GM18498 (cell line): ENCODE results near the gene MED13L.

ENCODE experiments used
- ATAC-seq: cut with Tn5 transposase; IDR thresholded peaks from one replicate; pipeline ENCODE4 v1.9.1; 2021; ENCODE audit warnings: mild to moderate bottlenecking, moderate library complexity; ENCODE audit not compliant: unreplicated experiment

The MED13L gene

GRCh38 chr12:116277467-116278278, at the start of gene MED13L:
Gene MED13L, minus strand, starts transcription at chr12:116277693. Its CDS starts 562 bp downstream, at chr12:116277131.
- peak; percentile 88 for ATAC-seq

- peak; percentile 93 for ATAC-seq
Observed at GRCh38 chr12:116325336-116325664, 47.8 kb upstream of the MED13L start.

GRCh38 chr12:116324654-116325335, 47.3 kb upstream of the MED13L start:
- peak; percentile 39 for ATAC-seq

GRCh38 chr12:116323406-116324386, 46.2 kb upstream of the MED13L start:
- ATAC-seq: no peak

GRCh38 chr12:116321913-116322312, 44.4 kb upstream of the MED13L start:
- no peak for ATAC-seq

DNA sequence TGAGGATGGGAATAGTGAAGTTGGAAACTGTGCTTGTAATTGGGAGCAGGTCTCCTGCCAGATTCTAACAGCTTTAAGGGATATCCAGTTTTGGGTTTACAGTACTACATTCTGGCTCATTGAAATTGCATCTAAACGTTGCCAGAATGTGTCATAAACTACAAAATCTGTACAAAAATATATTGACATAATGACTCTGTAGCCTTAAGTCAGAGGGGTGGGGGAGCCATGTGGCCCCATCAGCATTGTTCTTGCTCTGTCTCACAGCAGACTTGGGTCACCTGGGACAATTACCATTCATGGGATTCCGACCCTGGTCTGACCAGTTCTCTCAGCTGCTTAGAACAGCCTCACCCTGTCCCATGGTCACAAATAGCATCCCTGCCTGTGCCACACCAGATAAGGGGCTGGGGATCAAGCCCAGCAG, 43.3 kb upstream of the MED13L start:
- no peak for ATAC-seq

DNA sequence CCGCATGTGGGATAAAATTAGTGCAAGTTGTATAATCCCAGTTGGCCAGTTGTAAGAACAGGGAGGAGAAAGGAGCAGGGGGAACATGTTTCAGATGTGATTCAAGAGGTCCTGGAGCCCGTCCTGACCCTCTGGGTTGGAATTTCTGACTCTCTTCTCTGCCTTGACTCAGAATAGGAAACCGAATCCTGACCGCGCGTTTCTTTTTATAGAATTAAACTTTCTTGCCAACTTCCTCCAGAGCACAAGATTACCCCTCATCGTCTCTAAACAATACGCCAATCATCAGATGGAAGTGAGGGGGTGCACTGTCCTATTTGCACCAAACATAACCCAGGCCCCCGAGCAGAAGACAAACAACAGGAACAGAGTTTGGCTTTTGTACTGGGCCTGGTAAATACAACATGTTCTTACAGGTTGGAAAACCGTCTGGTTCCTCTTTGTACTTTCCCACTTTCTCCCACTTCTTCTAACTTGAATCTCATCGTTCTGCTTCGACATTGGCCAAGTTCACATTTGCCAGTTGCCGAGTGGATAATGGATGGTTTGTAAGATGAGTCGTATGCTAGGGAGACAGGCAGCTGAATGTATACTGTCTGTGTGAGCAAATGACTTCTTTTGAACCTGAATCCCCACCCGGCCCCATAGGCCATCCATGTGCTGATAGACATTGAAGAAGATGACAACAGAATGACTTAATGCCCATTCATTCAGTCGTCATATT, 42.6 kb upstream of the MED13L start:
- no peak for ATAC-seq

DNA sequence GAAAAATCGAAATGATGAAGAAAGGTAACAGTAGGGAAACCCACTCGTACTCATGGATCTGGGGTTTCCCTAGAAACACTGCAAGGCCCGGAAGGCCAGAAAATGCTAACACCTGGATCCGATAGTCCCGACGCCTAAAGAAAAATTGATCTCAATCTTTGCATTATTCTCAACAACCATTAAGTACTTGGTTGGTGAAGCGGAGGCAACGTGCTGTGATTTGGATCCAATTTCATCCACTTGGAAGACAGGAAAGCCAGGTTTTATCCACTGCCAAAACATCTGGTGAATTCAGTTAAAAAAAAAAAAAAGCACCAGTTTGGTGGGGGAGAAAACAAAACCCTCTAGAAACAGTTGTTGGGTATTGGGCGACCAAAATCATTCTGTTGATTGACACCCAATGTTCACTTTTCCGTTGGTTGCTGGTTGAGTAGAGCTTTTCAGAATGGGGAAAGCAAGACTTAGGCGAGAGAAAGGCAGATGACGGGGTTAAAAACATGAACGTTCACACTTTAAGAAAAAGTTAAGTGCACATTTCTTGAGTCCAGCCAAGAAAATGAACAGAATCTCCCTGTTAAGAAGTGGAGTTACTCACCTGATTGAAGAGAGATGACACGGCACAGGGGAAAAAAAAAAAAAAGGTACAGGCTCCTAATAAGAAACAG, 41.9 kb upstream of the MED13L start:
- no peak for ATAC-seq

GRCh38 chr12:116318576-116319232, 41.2 kb upstream of the MED13L start:
- ATAC-seq: no peak

- ATAC-seq: no peak
Observed at GRCh38 chr12:116317986-116318575, 40.6 kb upstream of the MED13L start.

- ATAC-seq: no peak
Observed at GRCh38 chr12:116317139-116317538, 39.6 kb upstream of the MED13L start.

- ATAC-seq: no peak
Observed at GRCh38 chr12:116314477-116314876, 37.0 kb upstream of the MED13L start.

DNA sequence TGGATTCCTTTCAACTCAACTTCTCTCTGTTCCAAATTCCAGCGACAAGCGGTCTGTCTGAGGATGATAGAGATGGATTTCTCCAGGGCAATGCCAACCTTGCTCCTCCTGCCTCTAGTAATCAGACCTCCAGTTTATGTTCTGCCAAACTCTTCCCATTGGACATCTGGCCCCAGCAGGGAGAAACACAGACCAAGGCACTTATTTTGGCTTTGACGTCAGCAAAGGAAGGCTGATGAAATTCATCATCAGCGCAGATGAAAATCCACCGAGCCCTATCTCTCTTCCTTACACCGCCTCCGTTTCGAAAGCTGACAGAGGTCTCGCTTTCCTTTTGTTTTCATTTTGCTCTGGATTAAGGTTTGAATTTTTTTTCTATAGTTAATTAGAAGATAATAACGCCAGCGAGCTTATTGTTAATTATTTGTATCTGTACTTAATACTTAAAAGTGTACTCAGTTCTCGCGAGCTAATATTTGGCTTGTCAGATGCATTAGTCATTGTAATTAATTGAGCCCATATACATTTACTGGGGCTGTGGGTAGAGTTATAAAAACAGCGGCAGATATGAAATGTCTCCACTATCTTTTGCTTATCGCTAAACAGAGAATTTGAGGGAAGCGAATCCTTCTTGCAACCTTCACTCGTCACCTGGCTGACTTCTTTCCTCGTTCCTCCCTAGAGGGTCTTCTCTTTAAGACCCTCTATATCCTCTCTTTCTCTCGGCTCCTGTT, 35.9 kb upstream of the MED13L start:
- no peak for ATAC-seq

DNA sequence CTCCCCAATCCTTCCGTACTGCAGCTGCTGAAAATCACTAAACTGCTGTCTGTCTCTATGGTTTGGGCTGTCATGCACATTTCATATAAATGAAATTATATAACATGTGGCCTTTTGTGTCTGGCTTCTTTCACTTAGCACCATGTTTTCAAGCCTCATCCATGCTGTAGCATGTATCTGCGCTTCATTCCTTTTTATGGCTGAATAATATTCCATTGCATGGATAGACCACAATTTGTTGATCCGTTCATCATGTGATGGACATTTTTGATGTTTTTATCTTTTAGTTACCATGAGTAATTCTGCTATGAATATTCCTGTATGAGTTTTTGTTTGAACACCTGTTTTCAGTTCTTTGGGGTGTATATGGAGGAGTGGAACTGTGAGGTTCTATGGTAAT, 32.6 kb upstream of the MED13L start:
- ATAC-seq: no peak

GRCh38 chr12:116309343-116309742, 31.9 kb upstream of the MED13L start:
- no peak for ATAC-seq

- ATAC-seq: no peak
Observed at GRCh38 chr12:116308647-116309046, 31.2 kb upstream of the MED13L start.

DNA sequence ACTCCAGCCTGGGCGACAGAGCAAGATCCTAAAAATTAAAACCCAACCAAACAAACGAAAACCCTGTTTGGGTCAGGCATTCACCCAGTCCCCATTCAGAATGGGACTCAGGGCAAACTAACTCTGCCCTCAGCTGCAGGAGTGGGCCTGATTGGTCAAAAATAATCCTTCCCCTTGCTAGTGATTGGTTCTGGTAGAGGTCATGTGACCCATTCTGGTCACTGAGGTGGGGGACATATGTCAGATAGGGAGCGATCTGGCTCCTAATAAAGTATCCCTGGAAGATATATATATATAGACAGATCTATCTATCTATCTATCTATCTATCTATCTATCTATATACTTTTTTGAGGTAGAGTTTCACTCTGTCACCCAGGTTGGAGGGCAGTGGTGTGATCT, 29.5 kb upstream of the MED13L start:
- ATAC-seq: no peak

DNA sequence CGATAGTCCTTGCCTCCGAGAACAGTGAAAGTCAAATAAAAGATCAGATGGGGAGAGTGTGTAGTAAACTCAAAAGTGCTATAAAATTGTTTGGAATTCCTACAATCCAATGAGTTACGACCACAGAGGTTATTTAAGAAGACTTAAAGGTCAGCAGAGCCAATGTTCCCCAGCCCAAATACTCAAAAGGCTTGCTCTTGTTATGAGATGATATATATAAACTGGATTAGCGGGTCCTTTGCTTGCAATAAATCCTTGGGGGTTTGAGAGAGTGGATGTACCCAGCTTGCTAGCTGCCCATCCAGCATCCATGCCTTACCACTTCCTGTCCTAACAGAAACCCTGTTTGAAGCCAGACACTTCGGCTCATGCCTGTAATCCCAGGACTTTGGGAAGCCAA, 29.0 kb upstream of the MED13L start:
- no peak for ATAC-seq
